HepG2 (cell line): Measurements from ENCODE around the gene MRPS7. TPM values are rescaled to one million over a fixed set of nuclear protein-coding genes. Genes with fewer than 3 reads are reported as not detected.

Experiments used
- ATAC-seq: fragments of 200-7000 bp; cut with Tn5 transposase; 3 replicates; pipeline ENCODE4 v1.9.1; 2020; ENCODE audit warnings: mild to moderate bottlenecking, moderate library complexity
- BruUV-seq: library from RNA; stranded (reverse); fragments of 400-500 nt; replicated peaks from 2 replicates; lab custom pipeline; 2021; lab: Mats Ljungman, UMichigan
- CTCF ChIA-PET: fragments of 300-600 bp; formaldehyde crosslinking; extraction: SDS; loops from one replicate; lab custom pipeline; 2021; ENCODE audit warnings: low total read pairs, inconsistent platforms, low intra/inter-chr PET ratio; lab: Yijun Ruan, JAX
- POLR2A ChIA-PET: fragments of 350-600 bp; sonication (Branson Sonifier 250); formaldehyde crosslinking; loops from one replicate; lab custom pipeline; 2020; ENCODE audit warnings: antibody characterized with exemption, inconsistent platforms; lab: Yijun Ruan, JAX
- DNase-seq: peaks from one replicate; pipeline ENCODE4 v3.0.0-alpha.2; 2015; ENCODE audit warnings: low spot score
- FAIRE-seq: peaks from 3 replicates; lab custom pipeline; 2011; peaks lifted over from hg19 to GRCh38; lab: Jason Lieb, UNC
- H2AFZ ChIP-seq: one replicate; pipeline ENCODE4 v1.6.1; 2011; ENCODE audit warnings: low read length, inconsistent platforms
- H3K27ac ChIP-seq: fragments of 300-600 bp; 3 replicates; pipeline ENCODE4 v1.8.0; 2011; ENCODE audit warnings: mixed run types, mild to moderate bottlenecking, mixed read lengths, low read length, inconsistent platforms; ENCODE audit not compliant: insufficient read depth; ENCODE audit errors: extremely low read length
- H3K27me3 ChIP-seq, 2 experiments: fragments of 200-600 bp in 1 of 2; 2 replicates in 1 of 2; 3 replicates in 1 of 2; pipeline versions ENCODE4 v1.6.0 to v1.8.0; 2011; ENCODE audit warnings: low read length in 2 of 2, mild to moderate bottlenecking in 2 of 2, moderate library complexity in 2 of 2, inconsistent platforms in 1 of 2; ENCODE audit not compliant: insufficient read depth in 2 of 2, control insufficient read depth in 1 of 2
- H3K36me3 ChIP-seq, 2 experiments: fragments of 200-600 bp in 1 of 2; replicated peaks in 1 of 2; 2 replicates in 1 of 2; 3 replicates in 1 of 2; pipeline versions ENCODE4 v1.5.1 to v1.8.0; 2011; ENCODE audit warnings: low read length in 2 of 2, inconsistent platforms in 1 of 2; ENCODE audit not compliant: insufficient read depth in 2 of 2, control insufficient read depth in 1 of 2
- H3K4me1 ChIP-seq: 2 replicates; pipeline ENCODE4 v1.5.1; 2012; ENCODE audit warnings: low read length, inconsistent platforms; ENCODE audit not compliant: insufficient read depth
- H3K4me2 ChIP-seq: 2 replicates; pipeline ENCODE4 v1.6.0; 2011; ENCODE audit warnings: low read depth, low read length, inconsistent platforms
- H3K4me3 ChIP-seq, 3 experiments: fragments of 200-600 bp in 1 of 3; sonication (generic), shearing (Covaris generic) in 1 of 3; replicated peaks in 1 of 3; 2 replicates each; pipeline ENCODE4 v1.5.1; 2011 to 2016; ENCODE audit warnings: low read length in 3 of 3, inconsistent platforms in 2 of 3, low read depth in 2 of 3, mild to moderate bottlenecking in 2 of 3, control low read depth in 1 of 3, mixed read lengths in 1 of 3; ENCODE audit not compliant: insufficient read depth in 1 of 3
- H3K79me2 ChIP-seq: one replicate; pipeline ENCODE4 v1.6.1; 2011; ENCODE audit warnings: low read length, inconsistent platforms; ENCODE audit not compliant: insufficient read depth
- H3K9ac ChIP-seq: 2 replicates; pipeline ENCODE4 v1.6.0; 2011; ENCODE audit warnings: mild to moderate bottlenecking, low read depth, low read length, inconsistent platforms; ENCODE audit not compliant: insufficient read depth
- H3K9me3 ChIP-seq: 2 replicates; pipeline ENCODE4 v1.5.1; 2012; ENCODE audit warnings: mild to moderate bottlenecking, low read length
- H4K20me1 ChIP-seq: 2 replicates; pipeline ENCODE4 v1.6.0; 2011; ENCODE audit warnings: inconsistent platforms, mild to moderate bottlenecking, low read length, moderate library complexity; ENCODE audit not compliant: insufficient read depth
- MIXL1 ChIP-seq: IDR thresholded peaks from 2 replicates; pipeline ENCODE4 v1.6.1; 2016
- ZNF646 ChIP-seq: sonication (generic); formaldehyde crosslinking; IDR thresholded peaks from 2 replicates; pipeline ENCODE4 v1.9.0; 2021; ENCODE audit warnings: mild to moderate bottlenecking, missing genetic modification reagents
- WGBS: methylation state at CpG from one replicate; pipeline ENCODE4 v1.1.6; 2017; ENCODE audit warnings: low lambda C conversion rate; 5-methylcytosine and 5-hydroxymethylcytosine counted together
- in situ Hi-C: cut with HindIII; loops from 2 replicates; pipeline ENCODE4 v1.10.0; 2017; ENCODE audit warnings: low pct_unique_long_range_greater_than_20kb; ENCODE audit not compliant: extremely low pct_ligation_motif_present
- intact Hi-C: fragments of 100-400 bp; cut with micrococcal nuclease; formaldehyde crosslinking; loops from one replicate; pipeline ENCODE4 v1.10.0; 2022; ENCODE audit not compliant: unreplicated experiment
- polyA plus RNA-seq, 8 experiments: library from polyadenylated mRNA; depleted of rRNA in 3 of 8; stranded (reverse) in 7 of 8; unstranded in 1 of 8; fragments of >200 nt; fragmentation: Illumina TruSeq in 4 of 8; extraction: Trizol in 4 of 8; gene quantifications; 2 replicates each; pipeline versions ENCODE4 v1.2.1 to v1.2.3, GENCODE V29; 2011 to 2016; ENCODE audit warnings: low read depth in 4 of 8, missing spikeins in 1 of 8, mixed read lengths in 1 of 8; ENCODE audit not compliant: insufficient read depth in 1 of 8
- total RNA-seq, 5 experiments: library from RNA; depleted of rRNA; stranded (reverse); fragments of >200 nt; fragmentation: Illumina TruSeq; extraction: Trizol; gene quantifications; 2 replicates each; pipeline ENCODE4 v1.2.3, GENCODE V29; 2016; ENCODE audit warnings: low read depth in 1 of 5

Gene MRPS7
- total and polyA plus RNA-seq, 2 of the 13 experiments (the other 11 are each of a cell fraction or from before 2014, with no cell fraction given) = 97.0 to 162 TPM

GRCh38 chr17:75231741-75232464 lies 29.8 kb upstream of the MRPS7 start:
- no peaks in the 10 kb centered on the region for H4K20me1 ChIP-seq
- in situ Hi-C loops (no loop called here), intact Hi-C loops (no loop called here)
- H3K27me3 ChIP-seq = no peaks in the 10 kb centered on the region
- FAIRE-seq (no peak), DNase-seq (no peak), ATAC-seq (no peak)
- H3K4me2 ChIP-seq = no peak overlapping the region
- TF ChIP-seq MIXL1 (CRISPR knock-in tag) = no peak
- TF ChIP-seq ZNF646 (CRISPR knock-in tag) = no peak
- H3K79me2 ChIP-seq = no peaks in the 10 kb centered on the region
- BruUV-seq = no TSS peak
- H3K9me3 ChIP-seq = no peaks in the 10 kb centered on the region
- no peaks in the 10 kb centered on the region for H3K4me1 ChIP-seq
- no peak overlapping the region for H2AFZ ChIP-seq
- no peak overlapping the region for H3K27ac ChIP-seq
- H3K4me3 ChIP-seq = no peak overlapping the region
- H3K9ac ChIP-seq = no peak overlapping the region
- POLR2A ChIA-PET = no interaction called here
- 95% methylated on average over 16 of the region's 18 CpGs for WGBS
- H3K36me3 ChIP-seq = peaks cover 51 to 83% of the 10 kb centered on the region in 2 experiments
- CTCF ChIA-PET = no interaction called here
